Psoas muscle (tissue), 8 donors: Measurements from ENCODE around the gene ATXN10. TPM values are rescaled to one million over a fixed set of nuclear protein-coding genes. Genes with fewer than 3 reads are reported as not detected.

Source experiments
- ATAC-seq, 4 donors: fragments of 200-7000 bp; cut with Tn5 transposase; one replicate each; pipeline ENCODE4 v1.9.1; 2020; ENCODE audit warnings: moderate library complexity in 3 of 4, mild to moderate bottlenecking in 2 of 4
- DNase-seq, 2 donors: peaks; one replicate each; pipeline ENCODE4 v3.0.0-alpha.2; 2020
- H3K27ac ChIP-seq: fragments of 200-600 bp; one replicate; pipeline ENCODE4 v1.8.0; 2022
- H3K27me3 ChIP-seq, 3 donors: fragments of 200-600 bp in 1 of 3; one replicate each; pipeline versions ENCODE4 v1.6.1 to v1.8.0; 2013 to 2022; ENCODE audit warnings: low read length in 2 of 3, mild to moderate bottlenecking in 2 of 3, moderate library complexity in 1 of 3; ENCODE audit not compliant: insufficient read depth in 3 of 3
- H3K36me3 ChIP-seq, 2 donors: fragments of 200-600 bp in 1 of 2; one replicate each; pipeline versions ENCODE4 v1.6.1 to v1.8.0; 2013 to 2022; ENCODE audit warnings: low read depth in 1 of 2, mild to moderate bottlenecking in 1 of 2, moderate library complexity in 1 of 2; ENCODE audit not compliant: insufficient read depth in 1 of 2
- H3K4me1 ChIP-seq: fragments of 200-600 bp; one replicate; pipeline ENCODE4 v1.8.0; 2022
- H3K4me3 ChIP-seq: fragments of 200-600 bp; one replicate; pipeline ENCODE4 v1.8.0; 2022; ENCODE audit warnings: mild to moderate bottlenecking
- H3K9me3 ChIP-seq: fragments of 200-600 bp; one replicate; pipeline ENCODE4 v1.8.0; 2022
- WGBS, 3 donors: extraction: QIAGEN DNeasy Blood & Tissue Kit; methylation state at CpG; one replicate each; pipeline versions ENCODE4 v1.1.6 to v1.1.7; 2013; 5-methylcytosine and 5-hydroxymethylcytosine counted together
- intact Hi-C, 2 donors: fragments of 100-400 bp; cut with DNase I; formaldehyde crosslinking; loops; one replicate each; pipeline versions ENCODE4 v1.11.0 to v1.14.2; 2022
- polyA plus RNA-seq, 3 donors: library from polyadenylated mRNA; stranded (reverse); fragments of 200-250 nt; gene quantifications; one replicate each; pipeline ENCODE4 v1.2.3, GENCODE V29; 2013
- total RNA-seq, 4 donors: library from RNA; stranded (reverse); fragmentation: NEBNext Ultra II Directional in 2 of 4; extraction: Animal tissue kit (Norgen Biotek cat#: 25700) in 2 of 4; gene quantifications; one replicate each; pipeline versions ENCODE4 v1.2.1 to v1.2.4, GENCODE V29; 2021 to 2023
- TF ChIP-seq, protein P1 (sequence below): fragments of 200-600 bp; IDR thresholded peaks from one replicate; pipeline ENCODE4 v1.8.0; 2022; ENCODE audit warnings: antibody characterized with exemption
- donor health status: healthy with polysubstance abuse.
- donor health status: DM: no; HTN: no; CAD: no; lungs with moderate emphysema.
- donor health status: Bipolar disorder and iron deficiency.
- donor health status: healthy.
- donor health status: DM: yes; HTN: yes; CAD: no.
- donor health status: DM: no; HTN: no; CAD: no.
- donor health status: DM: no; HTN: no; CAD: no.
- donor health status: DM: yes; HTN: yes; CAD: no.

ATXN10 gene
- total and polyA plus RNA-seq, 7 donors, result 57.7 to 173 (median 115) TPM

- H3K4me1 ChIP-seq, result peaks cover 5% of the 10 kb centered on the region
- ATAC-seq (peak; percentile 65 to 94 (median 82)), DNase-seq (peak in 1 of 2 donors; percentile 77)
- no peaks in the 10 kb centered on the region for H3K27me3 ChIP-seq
- no peak overlapping the region for H3K27ac ChIP-seq
- 57 to 66% (median 57%) methylated on average over 8 of the region's 8 CpGs for WGBS, 3 donors
- peaks cover 3 to 15% of the 10 kb centered on the region in 2 donors for H3K36me3 ChIP-seq
- TF ChIP-seq, protein P1, sequence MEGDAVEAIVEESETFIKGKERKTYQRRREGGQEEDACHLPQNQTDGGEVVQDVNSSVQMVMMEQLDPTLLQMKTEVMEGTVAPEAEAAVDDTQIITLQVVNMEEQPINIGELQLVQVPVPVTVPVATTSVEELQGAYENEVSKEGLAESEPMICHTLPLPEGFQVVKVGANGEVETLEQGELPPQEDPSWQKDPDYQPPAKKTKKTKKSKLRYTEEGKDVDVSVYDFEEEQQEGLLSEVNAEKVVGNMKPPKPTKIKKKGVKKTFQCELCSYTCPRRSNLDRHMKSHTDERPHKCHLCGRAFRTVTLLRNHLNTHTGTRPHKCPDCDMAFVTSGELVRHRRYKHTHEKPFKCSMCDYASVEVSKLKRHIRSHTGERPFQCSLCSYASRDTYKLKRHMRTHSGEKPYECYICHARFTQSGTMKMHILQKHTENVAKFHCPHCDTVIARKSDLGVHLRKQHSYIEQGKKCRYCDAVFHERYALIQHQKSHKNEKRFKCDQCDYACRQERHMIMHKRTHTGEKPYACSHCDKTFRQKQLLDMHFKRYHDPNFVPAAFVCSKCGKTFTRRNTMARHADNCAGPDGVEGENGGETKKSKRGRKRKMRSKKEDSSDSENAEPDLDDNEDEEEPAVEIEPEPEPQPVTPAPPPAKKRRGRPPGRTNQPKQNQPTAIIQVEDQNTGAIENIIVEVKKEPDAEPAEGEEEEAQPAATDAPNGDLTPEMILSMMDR, result no peak
- intact Hi-C loops, result no loop called here
- H3K4me3 ChIP-seq, result no peak overlapping the region
- H3K9me3 ChIP-seq, result no peaks in the 10 kb centered on the region
Observed at GRCh38 chr22:45817745-45818423, 146.2 kb downstream of the ATXN10 start.

- H3K9me3 ChIP-seq, result no peaks in the 10 kb centered on the region
- H3K4me3 ChIP-seq, result no peak overlapping the region
- 79 to 86% (median 86%) methylated on average over 14 of the region's 14 CpGs for WGBS, 3 donors
- peaks cover 5% of the 10 kb centered on the region for H3K4me1 ChIP-seq
- intact Hi-C loops, result no loop called here
- ATAC-seq, result peak in 3 of 4 donors; percentile 24 to 39 (median 25)
- peaks cover 3 to 15% of the 10 kb centered on the region in 2 donors for H3K36me3 ChIP-seq
- no peaks in the 10 kb centered on the region for H3K27me3 ChIP-seq
- DNase-seq, result no peak
- TF ChIP-seq, protein P1, result no peak
- no peak overlapping the region for H3K27ac ChIP-seq
Observed at GRCh38 chr22:45818424-45819085, 146.9 kb downstream of the ATXN10 start.

DNA sequence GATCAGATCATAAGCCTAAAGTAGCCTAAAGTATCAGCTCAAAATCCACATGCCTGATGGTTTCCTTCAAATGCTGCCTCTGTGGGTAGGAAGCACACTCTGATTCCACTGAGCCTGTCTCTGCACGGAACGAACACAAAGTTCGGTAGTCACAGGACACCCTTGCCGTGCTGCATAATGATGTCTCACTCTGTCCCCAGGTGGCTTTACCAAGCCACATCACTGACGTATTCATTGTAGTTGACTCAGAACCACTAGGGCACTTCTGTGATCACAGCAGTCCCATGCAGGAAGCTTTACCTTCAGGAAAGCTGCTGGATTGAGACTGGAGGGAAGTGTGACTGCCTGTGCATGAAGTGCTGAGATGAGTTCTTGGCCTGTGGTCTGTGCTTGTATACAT is 147.7 kb downstream of the ATXN10 start:
- WGBS, 3 donors, result 87 to 91% (median 90%) methylated on average over 5 of the region's 5 CpGs
- intact Hi-C loops, result no loop called here
- TF ChIP-seq, protein P1, result no peak
- H3K36me3 ChIP-seq, result peaks cover 3 to 11% of the 10 kb centered on the region in 2 donors
- H3K4me3 ChIP-seq, result no peak overlapping the region
- peaks cover 5% of the 10 kb centered on the region for H3K4me1 ChIP-seq
- no peaks in the 10 kb centered on the region for H3K27me3 ChIP-seq
- H3K27ac ChIP-seq, result no peak overlapping the region
- no peak for DNase-seq
- no peaks in the 10 kb centered on the region for H3K9me3 ChIP-seq
- peak in 3 of 4 donors; percentile 37 to 62 (median 59) for ATAC-seq

- 72 to 83% (median 76%) methylated on average over 6 of the region's 6 CpGs for WGBS, 3 donors
- no peak for DNase-seq
- H3K27ac ChIP-seq, result no peak overlapping the region
- H3K9me3 ChIP-seq, result no peaks in the 10 kb centered on the region
- TF ChIP-seq, protein P1, result no peak
- intact Hi-C loops, result no loop called here
- ATAC-seq, result no peak
- H3K4me1 ChIP-seq, result no peaks in the 10 kb centered on the region
- H3K36me3 ChIP-seq, result peaks cover under 1 to 6% of the 10 kb centered on the region in 2 donors
- H3K27me3 ChIP-seq, result no peaks in the 10 kb centered on the region
- H3K4me3 ChIP-seq, result no peak overlapping the region
Observed at GRCh38 chr22:45823336-45823735, 151.7 kb downstream of the ATXN10 start.
